SKM-1 (cell line): ENCODE results near the gene TSPAN6.

Experiments
- DNase-seq: peaks from one replicate; lab custom pipeline; 2025; ENCODE audit not compliant: unreplicated experiment; lab: John Stamatoyannopoulos, UW

The TSPAN6 gene

GRCh38 chrX:100636321-100636991, at the start of gene TSPAN6:
TSS of gene TSPAN6 (minus strand) at chrX:100636806. CDS start at chrX:100636694, 112 bp downstream.
- no peak for DNase-seq

- DNase-seq = no peak
Observed at GRCh38 chrX:100685997-100686305, 49.3 kb upstream of the TSPAN6 start.

GRCh38 chrX:100685284-100685996, 48.8 kb upstream of the TSPAN6 start:
- peak; percentile 21 for DNase-seq

- DNase-seq = no peak
Observed at GRCh38 chrX:100682939-100683338, 46.3 kb upstream of the TSPAN6 start.

GRCh38 chrX:100681599-100681998, 45.0 kb upstream of the TSPAN6 start:
- DNase-seq = no peak

GRCh38 chrX:100680756-100681155, 44.1 kb upstream of the TSPAN6 start:
- DNase-seq = no peak

GRCh38 chrX:100677611-100678181, 41.1 kb upstream of the TSPAN6 start:
- no peak for DNase-seq

GRCh38 chrX:100674705-100675104, 38.1 kb upstream of the TSPAN6 start:
- peak; percentile 26 for DNase-seq

GRCh38 chrX:100673397-100673953, 36.9 kb upstream of the TSPAN6 start:
- DNase-seq = no peak

- DNase-seq = no peak
Observed at GRCh38 chrX:100672966-100673365, 36.4 kb upstream of the TSPAN6 start.

GRCh38 chrX:100663642-100664041, 27.0 kb upstream of the TSPAN6 start:
- DNase-seq = no peak

GRCh38 chrX:100662796-100663195, 26.2 kb upstream of the TSPAN6 start:
- DNase-seq = no peak

GRCh38 chrX:100662170-100662569, 25.6 kb upstream of the TSPAN6 start:
- no peak for DNase-seq

- no peak for DNase-seq
Observed at GRCh38 chrX:100659431-100660137, 23.0 kb upstream of the TSPAN6 start.

- no peak for DNase-seq
Observed at GRCh38 chrX:100658941-100659381, 22.4 kb upstream of the TSPAN6 start.

- no peak for DNase-seq
Observed at GRCh38 chrX:100654261-100654660, 17.7 kb upstream of the TSPAN6 start.

- no peak for DNase-seq
Observed at GRCh38 chrX:100652266-100652665, 15.7 kb upstream of the TSPAN6 start.

GRCh38 chrX:100650841-100651240, 14.2 kb upstream of the TSPAN6 start:
- no peak for DNase-seq

GRCh38 chrX:100649550-100650356, 13.1 kb upstream of the TSPAN6 start:
- DNase-seq = no peak
